ENCODE data around the gene AK3.

- no peak for TF ChIP-seq CTCF (IDR thresholded peaks at IDR 0.05; ENCODE audit: extremely low read depth in 1 of 2, insufficient read depth in 1 of 2, low read depth in 1 of 2, low read length in 2 of 2)
- TF ChIP-seq EZH2 (IDR thresholded peaks at IDR 0.05; ENCODE audit: borderline replicate concordance, low read depth, low read length, severe bottlenecking), result no peak
- no peak for TF ChIP-seq POLR2AphosphoS5 (IDR thresholded peaks at IDR 0.05; ENCODE audit: insufficient read depth, low read depth, low read length)
- TF ChIP-seq POLR2A (IDR thresholded peaks at IDR 0.05; ENCODE audit: low read depth, low read length), result no peak
- TF ChIP-seq JUN (IDR thresholded peaks at IDR 0.05; ENCODE audit: borderline replicate concordance, insufficient read depth, insufficient read length, low read depth), result no peak
- no peak for TF ChIP-seq MAX (IDR thresholded peaks at IDR 0.05; ENCODE audit: insufficient read depth, insufficient read length)
- TF ChIP-seq MYC (IDR thresholded peaks at IDR 0.05; ENCODE audit: low read depth, low read length), result no peak
- no peak for TF ChIP-seq FOS (IDR thresholded peaks at IDR 0.05; ENCODE audit: borderline replicate concordance, insufficient read depth, low read length)
- TF ChIP-seq GATA2 (IDR thresholded peaks at IDR 0.05; ENCODE audit: insufficient read depth, insufficient read length, low read depth, low read length), result no peak
Observed at GRCh38 chr9:4718911-4719310, 22.1 kb downstream of the AK3 start.
